ENCODE measurements around the gene PARP6. TPM values are rescaled to one million over a fixed set of nuclear protein-coding genes. Genes with fewer than 3 reads are reported as not detected.

PARP6 gene
- polyA plus RNA-seq, 1 of the 3 experiments (the other 2 are of a cell fraction): 57.7 TPM

DNA sequence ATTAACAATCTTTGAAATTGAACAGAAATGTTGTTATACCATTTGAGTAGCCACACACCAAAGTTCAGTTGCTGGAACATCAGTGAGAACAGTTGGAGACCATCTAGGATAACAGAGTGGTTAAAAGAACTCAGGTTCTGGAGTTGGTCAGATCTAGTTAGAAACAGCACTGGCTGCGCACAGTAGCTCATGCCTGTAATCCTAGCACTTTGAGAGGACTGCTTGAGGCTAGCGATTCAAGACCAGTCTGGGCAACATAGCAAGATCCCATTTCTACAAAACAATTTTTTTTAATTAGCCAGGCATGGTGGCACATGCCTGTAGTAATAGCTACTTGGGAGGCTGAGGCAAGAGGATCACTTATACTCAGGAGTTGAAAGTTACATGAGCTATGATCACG, 33.8 kb downstream of the PARP6 start:
- DNase-seq: no peak
- Histone ChIP-seq H3F3A (replicated peaks; ENCODE audit: insufficient read depth) (peaks cover 25% of the 10 kb centered on the region), H3K4me2 (no peak overlapping the region), H3K9ac (no peak overlapping the region), H3K4me3 (ENCODE audit: low read depth in 2 of 2, low read length in 1 of 2) (no peak overlapping the region), H3K4me1 (ENCODE audit: control insufficient read depth in 1 of 2, insufficient read depth in 2 of 2, low read depth in 1 of 2, low read length in 1 of 2) (peaks cover 4 to 17% of the 10 kb centered on the region in 2 experiments; a peak in 3 of 4 replicates), H4K20me1 (ENCODE audit: insufficient read depth) (no peaks in the 10 kb centered on the region), H3K36me3 (replicated peaks in 1 of 2; ENCODE audit: control insufficient read depth in 1 of 2, insufficient read depth in 2 of 2, low read length in 1 of 2) (peaks cover 15 to 34% of the 10 kb centered on the region in 2 experiments), H3K27me3 (ENCODE audit: insufficient read depth) (no peaks in the 10 kb centered on the region), H2AFZ (ENCODE audit: low read depth) (no peak overlapping the region), H3K27ac (ENCODE audit: low read depth in 2 of 2, low read length in 1 of 2) (peak overlapping the region; percentile 12 to 99; a peak in 2 of 4 replicates), H3K9me2 (no peaks in the 10 kb centered on the region), H3K9me3 (no peaks in the 10 kb centered on the region), H3K79me2 (ENCODE audit: insufficient read depth) (peaks cover 20% of the 10 kb centered on the region)
- ChIA-PET POLR2A (interaction anchor here (1.5 kb wide), 1 partner anchor 8 kb away, joined by 4 read pairs; the partner anchor contains the start of gene PKM), CTCF (no interaction called here)
- no peak for TF ChIP-seq MEF2A (IDR thresholded peaks at IDR 0.05; ENCODE audit: borderline replicate concordance, low read depth)
- TF ChIP-seq RFX5 (IDR thresholded peaks at IDR 0.05; ENCODE audit: low read length): no peak
- TF ChIP-seq NRF1 (IDR thresholded peaks at IDR 0.05; ENCODE audit: low read depth, low read length): no peak
- no peak for TF ChIP-seq TCF12 (IDR thresholded peaks at IDR 0.05)
- no peak for TF ChIP-seq GABPA (IDR thresholded peaks at IDR 0.05; ENCODE audit: low read depth)
- TF ChIP-seq, protein P1, sequence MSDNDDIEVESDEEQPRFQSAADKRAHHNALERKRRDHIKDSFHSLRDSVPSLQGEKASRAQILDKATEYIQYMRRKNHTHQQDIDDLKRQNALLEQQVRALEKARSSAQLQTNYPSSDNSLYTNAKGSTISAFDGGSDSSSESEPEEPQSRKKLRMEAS (IDR thresholded peaks at IDR 0.05; ENCODE audit: low read depth): no peak
- TF ChIP-seq FOXJ3 (CRISPR knock-in tag; IDR thresholded peaks at IDR 0.05): no peak
- WGBS (ENCODE audit: low lambda C conversion rate): 93% methylated on average over 3 of the region's 3 CpGs

DNA sequence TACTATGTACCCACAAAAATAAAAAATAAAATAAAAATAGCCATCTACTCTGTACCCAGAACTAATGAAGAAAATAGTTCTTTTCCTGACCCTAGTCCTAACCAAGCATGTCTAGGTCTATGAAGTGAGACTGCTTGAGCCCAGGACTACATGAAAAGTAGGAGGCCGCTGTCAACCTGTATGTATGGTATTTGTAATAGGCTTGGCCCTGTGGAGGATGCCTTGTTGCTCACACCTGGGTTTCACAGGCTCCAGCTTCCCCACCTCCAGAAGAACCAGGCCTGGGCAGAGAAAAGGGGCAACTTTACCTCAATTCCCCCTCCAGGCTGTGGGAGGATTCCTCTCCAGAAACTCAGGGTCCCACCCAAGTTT, 34.5 kb downstream of the PARP6 start:
- Histone ChIP-seq H3K27ac (ENCODE audit: low read depth in 2 of 2, low read length in 1 of 2) (peak overlapping the region; percentile 74 to 99), H3K36me3 (replicated peaks in 1 of 2; ENCODE audit: control insufficient read depth in 1 of 2, insufficient read depth in 2 of 2, low read length in 1 of 2) (peaks cover 11 to 28% of the 10 kb centered on the region in 2 experiments), H3K79me2 (ENCODE audit: insufficient read depth) (peaks cover 28% of the 10 kb centered on the region), H3K27me3 (ENCODE audit: insufficient read depth) (no peaks in the 10 kb centered on the region), H4K20me1 (ENCODE audit: insufficient read depth) (no peaks in the 10 kb centered on the region), H3K9me2 (no peaks in the 10 kb centered on the region), H3K4me1 (ENCODE audit: control insufficient read depth in 1 of 2, insufficient read depth in 2 of 2, low read depth in 1 of 2, low read length in 1 of 2) (peaks cover 4 to 19% of the 10 kb centered on the region in 2 experiments; a peak in 3 of 4 replicates), H3K4me2 (peak overlapping the region; percentile 94; the same call in 1 of the 2 replicates), H3K9ac (peak overlapping the region; percentile 88; the same call in 1 of the 2 replicates), H3K4me3 (ENCODE audit: low read depth in 2 of 2, low read length in 1 of 2) (no peak overlapping the region), H3F3A (replicated peaks; ENCODE audit: insufficient read depth) (peaks cover 28% of the 10 kb centered on the region), H3K9me3 (no peaks in the 10 kb centered on the region), H2AFZ (ENCODE audit: low read depth) (peak overlapping the region; percentile 61; the same call in 1 of the 2 replicates)
- CTCF ChIA-PET: interaction anchor here (2.3 kb wide), 1 partner anchor 38 kb away, joined by 10 read pairs; no protein-coding TSS in a partner anchor
- no peak for TF ChIP-seq RAD21 (IDR thresholded peaks at IDR 0.05; ENCODE audit: low read length)
- TF ChIP-seq FOSL2 (IDR thresholded peaks at IDR 0.05; ENCODE audit: borderline replicate concordance, low read depth): no peak
- TF ChIP-seq CHD2 (IDR thresholded peaks at IDR 0.05; ENCODE audit: low read length, partially characterized antibody): no peak
- TF ChIP-seq, protein P2, sequence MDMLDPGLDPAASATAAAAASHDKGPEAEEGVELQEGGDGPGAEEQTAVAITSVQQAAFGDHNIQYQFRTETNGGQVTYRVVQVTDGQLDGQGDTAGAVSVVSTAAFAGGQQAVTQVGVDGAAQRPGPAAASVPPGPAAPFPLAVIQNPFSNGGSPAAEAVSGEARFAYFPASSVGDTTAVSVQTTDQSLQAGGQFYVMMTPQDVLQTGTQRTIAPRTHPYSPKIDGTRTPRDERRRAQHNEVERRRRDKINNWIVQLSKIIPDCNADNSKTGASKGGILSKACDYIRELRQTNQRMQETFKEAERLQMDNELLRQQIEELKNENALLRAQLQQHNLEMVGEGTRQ (IDR thresholded peaks at IDR 0.05; ENCODE audit: borderline replicate concordance, low read depth, low read length): no peak
- no peak for TF ChIP-seq TCF12 (IDR thresholded peaks at IDR 0.05)
- POLR2A ChIA-PET: no interaction called here
- 70% methylated on average over 1 of the region's 1 CpG for WGBS (ENCODE audit: low lambda C conversion rate)
- no peak for DNase-seq

Data from SK-N-SH (cell line).